Measurements from ENCODE around the gene ZBP1.

ZBP1 gene

GRCh38 chr20:57579331-57579897, 40.8 kb downstream of the ZBP1 start:
- no peak for ATAC-seq
- TF ChIP-seq TCF4 (CRISPR knock-in tag; IDR thresholded peaks at IDR 0.05; ENCODE audit: borderline replicate concordance) (no peak), ZNF70 (CRISPR knock-in tag; IDR thresholded peaks at IDR 0.05) (no peak), BACH2 (CRISPR knock-in tag; IDR thresholded peaks at IDR 0.05; ENCODE audit: borderline replicate concordance) (no peak), ZFP30 (CRISPR knock-in tag; IDR thresholded peaks at IDR 0.05) (no peak), ARNTL (CRISPR knock-in tag; IDR thresholded peaks at IDR 0.05; ENCODE audit: borderline replicate concordance, low read depth) (no peak), ISL1 (CRISPR knock-in tag; IDR thresholded peaks at IDR 0.05) (no peak)

GRCh38 chr20:57578476-57579165, 41.6 kb downstream of the ZBP1 start:
- no peak for TF ChIP-seq ZNF8 (CRISPR knock-in tag; IDR thresholded peaks at IDR 0.05)
- no peak for TF ChIP-seq RARB (CRISPR knock-in tag; IDR thresholded peaks at IDR 0.05)
- no peak for TF ChIP-seq BACH2 (CRISPR knock-in tag; IDR thresholded peaks at IDR 0.05; ENCODE audit: borderline replicate concordance)
- TF ChIP-seq ESRRG (CRISPR knock-in tag; IDR thresholded peaks at IDR 0.05) = no peak
- no peak for TF ChIP-seq CSDC2 (CRISPR knock-in tag; IDR thresholded peaks at IDR 0.05)
- no peak for TF ChIP-seq ZFP30 (CRISPR knock-in tag; IDR thresholded peaks at IDR 0.05)
- TF ChIP-seq ZNF70 (CRISPR knock-in tag; IDR thresholded peaks at IDR 0.05) = no peak
- TF ChIP-seq CSRNP3 (CRISPR knock-in tag; IDR thresholded peaks at IDR 0.05) = no peak
- no peak for TF ChIP-seq ZNF565 (CRISPR knock-in tag; conservative IDR thresholded peaks at IDR 0.05; ENCODE audit: low read depth)
- no peak for TF ChIP-seq TOX (CRISPR knock-in tag; IDR thresholded peaks at IDR 0.05; ENCODE audit: borderline replicate concordance)
- TF ChIP-seq ARNTL (CRISPR knock-in tag; IDR thresholded peaks at IDR 0.05; ENCODE audit: borderline replicate concordance, low read depth) = no peak
- no peak for TF ChIP-seq ZFP3 (CRISPR knock-in tag; IDR thresholded peaks at IDR 0.05)
- no peak for TF ChIP-seq GLIS3 (CRISPR knock-in tag; IDR thresholded peaks at IDR 0.05)
- no peak for TF ChIP-seq SNAI2 (CRISPR knock-in tag; IDR thresholded peaks at IDR 0.05)
- no peak for TF ChIP-seq CREB5 (CRISPR knock-in tag; IDR thresholded peaks at IDR 0.05; ENCODE audit: low read depth)
- no peak for TF ChIP-seq PATZ1 (CRISPR knock-in tag; IDR thresholded peaks at IDR 0.05; ENCODE audit: borderline replicate concordance)

GRCh38 chr20:57577679-57578475, 42.3 kb downstream of the ZBP1 start:
- no peak for ATAC-seq
- TF ChIP-seq OSR1 (CRISPR knock-in tag; IDR thresholded peaks at IDR 0.05) = no peak
- TF ChIP-seq SNAI2 (CRISPR knock-in tag; IDR thresholded peaks at IDR 0.05) = no peak
- no peak for TF ChIP-seq TOX (CRISPR knock-in tag; IDR thresholded peaks at IDR 0.05; ENCODE audit: borderline replicate concordance)
- TF ChIP-seq ISL1 (CRISPR knock-in tag; IDR thresholded peaks at IDR 0.05) = no peak
- no peak for TF ChIP-seq RARB (CRISPR knock-in tag; IDR thresholded peaks at IDR 0.05)
- TF ChIP-seq TCF4 (CRISPR knock-in tag; IDR thresholded peaks at IDR 0.05; ENCODE audit: borderline replicate concordance) = no peak
- no peak for TF ChIP-seq CREB5 (CRISPR knock-in tag; IDR thresholded peaks at IDR 0.05; ENCODE audit: low read depth)
- no peak for TF ChIP-seq BACH2 (CRISPR knock-in tag; IDR thresholded peaks at IDR 0.05; ENCODE audit: borderline replicate concordance)
- TF ChIP-seq ARNTL (CRISPR knock-in tag; IDR thresholded peaks at IDR 0.05; ENCODE audit: borderline replicate concordance, low read depth) = no peak
- no peak for TF ChIP-seq ESRRG (CRISPR knock-in tag; IDR thresholded peaks at IDR 0.05)
- TF ChIP-seq ZNF565 (CRISPR knock-in tag; conservative IDR thresholded peaks at IDR 0.05; ENCODE audit: low read depth) = no peak
- TF ChIP-seq PPARA (CRISPR knock-in tag; IDR thresholded peaks at IDR 0.05; ENCODE audit: borderline replicate concordance) = no peak
- TF ChIP-seq CSDC2 (CRISPR knock-in tag; IDR thresholded peaks at IDR 0.05) = no peak
- no peak for TF ChIP-seq POU6F1 (CRISPR knock-in tag; IDR thresholded peaks at IDR 0.05; ENCODE audit: borderline replicate concordance, low read depth)
- TF ChIP-seq ZC3H10 (CRISPR knock-in tag; IDR thresholded peaks at IDR 0.05) = no peak
- TF ChIP-seq ZFP30 (CRISPR knock-in tag; IDR thresholded peaks at IDR 0.05) = no peak
- no peak for TF ChIP-seq ZNF8 (CRISPR knock-in tag; IDR thresholded peaks at IDR 0.05)
- no peak for TF ChIP-seq PATZ1 (CRISPR knock-in tag; IDR thresholded peaks at IDR 0.05; ENCODE audit: borderline replicate concordance)

More at GRCh38 chr20:57578476-57579165, 41.6 kb downstream of the ZBP1 start:
- ATAC-seq = no peak

Measured in SK-N-SH treated with all-trans-retinoic acid at 6 μM for 48 hours (cell line).